ENCODE measurements around the gene RAB7B.

The RAB7B gene

DNA sequence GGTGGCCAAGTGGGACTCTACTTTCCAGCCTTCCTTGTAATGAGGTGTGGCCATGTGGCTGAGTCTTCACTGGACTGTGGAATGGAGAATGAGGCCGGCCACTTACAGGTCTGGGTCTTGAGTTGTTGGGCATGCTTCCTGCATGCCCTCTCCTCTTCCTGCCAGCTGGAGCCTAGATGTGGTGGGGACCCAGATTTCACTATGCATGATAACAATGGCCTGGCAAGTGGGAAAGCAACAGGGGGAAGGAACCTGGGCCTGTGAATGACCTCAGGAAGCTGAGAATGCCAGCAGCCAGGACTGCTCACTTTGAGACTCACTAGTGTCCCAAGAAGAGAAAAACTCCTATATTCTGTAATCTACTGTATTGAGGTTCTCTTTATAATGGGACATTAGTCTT, 51.4 kb downstream of the RAB7B start:
- DNase-seq (ENCODE audit: insufficient read length, low spot score) (no peak), FAIRE-seq (no peak)

DNA sequence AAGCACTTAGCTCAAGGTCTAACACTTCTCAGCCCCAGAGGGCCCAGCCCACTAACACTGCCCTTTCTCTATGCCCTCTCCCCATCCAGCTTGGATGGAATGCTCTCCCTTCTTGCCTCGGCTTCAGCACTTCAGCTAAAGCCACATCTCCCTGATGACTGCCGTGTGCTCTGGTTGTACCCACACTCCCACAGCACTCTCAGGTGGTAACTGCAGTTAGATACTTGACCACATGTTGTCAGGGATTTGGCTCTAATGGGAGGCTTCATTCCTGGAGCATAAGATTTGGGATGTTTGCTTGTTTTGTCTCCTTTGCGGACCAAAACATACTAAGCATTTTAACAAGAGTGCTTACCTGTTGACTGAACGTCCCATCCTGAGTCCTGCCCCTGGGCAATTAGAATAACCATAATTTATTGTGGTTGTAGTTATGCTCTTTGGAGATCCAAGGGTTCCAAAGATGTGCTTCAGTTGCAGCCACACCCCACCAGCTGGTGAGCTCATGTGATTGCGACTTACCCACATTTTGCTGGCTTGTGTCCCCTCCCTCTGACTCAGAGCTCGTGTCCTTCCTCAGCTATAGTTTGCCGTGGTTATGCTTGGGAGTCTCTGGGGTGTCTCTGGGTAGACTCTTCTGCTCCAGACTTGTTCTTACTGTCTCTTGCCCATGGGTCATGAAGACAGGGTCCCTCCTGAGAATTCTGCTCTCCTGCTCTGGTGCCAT, 52.2 kb downstream of the RAB7B start:
- DNase-seq (ENCODE audit: insufficient read length, low spot score) (no peak), FAIRE-seq (peak; percentile 55)

DNA sequence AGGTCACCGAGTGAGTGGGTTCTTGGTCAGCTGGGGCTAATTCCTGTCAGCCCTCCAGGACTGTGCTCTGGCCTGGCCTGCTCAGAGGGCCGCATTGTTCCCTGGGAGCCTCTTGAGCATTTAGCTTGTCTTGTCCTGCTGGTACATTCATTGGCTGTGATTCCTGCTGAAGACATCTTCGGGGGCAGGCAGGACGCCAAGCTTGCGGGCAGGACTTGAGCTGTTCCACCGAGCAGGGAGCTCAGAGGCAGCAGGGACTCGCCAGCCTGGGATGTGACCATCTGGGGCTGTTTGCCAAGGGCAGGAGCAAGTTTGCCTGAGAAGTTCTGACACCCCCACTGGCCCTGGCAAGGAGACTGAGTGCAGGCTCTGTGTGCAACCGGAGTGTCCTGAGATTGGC, 52.9 kb downstream of the RAB7B start:
- FAIRE-seq (no peak), DNase-seq (ENCODE audit: insufficient read length, low spot score) (no peak)

DNA sequence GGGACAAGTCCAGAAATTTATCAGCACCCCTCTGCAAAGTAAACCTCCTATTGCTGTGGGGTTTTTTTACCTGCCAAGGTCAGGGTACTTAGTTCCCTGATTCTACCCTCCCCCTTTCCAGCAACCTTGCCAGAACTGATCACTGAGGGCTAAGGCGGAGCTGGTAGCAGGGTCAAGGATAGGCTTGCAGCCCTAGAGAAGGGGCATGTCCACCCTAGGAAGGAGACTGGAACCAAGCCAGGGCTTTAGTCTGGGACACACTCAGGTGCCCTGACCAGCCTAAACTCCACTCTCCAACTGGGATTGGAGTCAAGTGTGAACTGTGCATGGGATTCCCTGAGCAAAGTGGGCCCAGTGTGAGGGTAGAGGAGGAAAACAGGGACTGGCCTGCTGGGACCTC, 53.4 kb downstream of the RAB7B start:
- no peak for DNase-seq (ENCODE audit: insufficient read length, low spot score)

DNA sequence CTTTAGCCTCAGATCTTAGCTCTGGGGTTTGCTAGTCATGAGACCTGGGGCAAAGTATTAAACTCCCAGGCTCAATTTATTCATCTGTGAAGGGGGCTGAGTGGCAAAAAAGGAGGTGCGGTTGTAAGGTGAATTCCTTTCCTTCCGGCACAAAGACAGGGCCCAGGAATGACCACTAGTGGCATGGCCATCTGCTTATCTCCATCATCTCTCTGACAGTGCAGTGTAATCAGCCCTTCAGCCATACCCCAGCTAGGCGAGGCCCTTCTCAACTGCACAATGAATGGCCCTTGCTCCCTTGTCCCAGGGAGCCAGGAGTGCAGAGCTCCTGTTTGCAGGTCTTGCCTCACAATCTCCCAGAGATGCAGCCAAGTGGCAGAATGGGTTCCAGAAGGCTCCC, 54.3 kb downstream of the RAB7B start:
- no peak for FAIRE-seq
- DNase-seq (ENCODE audit: insufficient read length, low spot score), result no peak

More for the DNA sequence above, 53.4 kb downstream of the RAB7B start:
- FAIRE-seq, result no peak

DNA sequence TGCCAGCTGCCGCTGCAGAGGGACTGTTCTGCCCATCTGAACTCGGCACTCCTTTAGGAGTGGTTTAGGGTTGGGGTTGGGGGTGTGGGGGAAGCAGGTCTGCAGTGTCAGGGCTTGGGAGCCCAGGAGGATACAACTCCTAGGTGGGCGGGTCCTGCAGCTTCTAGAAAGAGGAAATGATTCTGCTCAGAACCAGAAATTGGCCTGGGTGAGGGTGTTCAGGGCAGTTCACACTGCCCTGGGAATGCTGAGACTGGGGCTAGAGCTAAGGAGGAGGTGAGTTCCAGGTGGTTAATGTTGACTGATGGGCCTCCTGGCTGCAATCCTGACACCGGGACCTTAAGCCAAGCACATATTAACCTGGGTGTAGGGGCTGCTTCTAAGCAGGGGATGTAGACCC, 55.2 kb downstream of the RAB7B start:
- FAIRE-seq, result no peak
- DNase-seq (ENCODE audit: insufficient read length, low spot score), result no peak

DNA sequence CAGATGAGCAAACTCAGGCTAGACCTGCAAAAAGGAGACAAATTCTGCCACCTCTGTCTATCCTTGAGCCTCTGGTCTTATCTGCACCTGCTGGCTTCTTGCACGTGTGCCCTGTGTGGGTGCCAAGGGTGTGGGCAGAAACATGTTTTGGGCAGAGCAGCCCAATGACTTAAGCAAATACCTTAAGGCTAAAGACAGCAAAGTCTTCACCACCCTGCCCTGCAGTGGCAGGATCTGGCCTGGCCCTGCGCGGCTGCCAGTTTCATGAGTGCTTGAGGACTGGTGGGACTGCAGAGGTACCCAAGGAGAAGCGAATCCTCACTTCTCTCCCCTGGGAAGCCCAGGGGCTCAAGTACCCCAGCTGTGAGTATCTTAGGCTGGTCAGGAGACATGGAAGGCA, 56.2 kb downstream of the RAB7B start:
- FAIRE-seq, result peak; percentile 60
- no peak for DNase-seq (ENCODE audit: insufficient read length, low spot score)

DNA sequence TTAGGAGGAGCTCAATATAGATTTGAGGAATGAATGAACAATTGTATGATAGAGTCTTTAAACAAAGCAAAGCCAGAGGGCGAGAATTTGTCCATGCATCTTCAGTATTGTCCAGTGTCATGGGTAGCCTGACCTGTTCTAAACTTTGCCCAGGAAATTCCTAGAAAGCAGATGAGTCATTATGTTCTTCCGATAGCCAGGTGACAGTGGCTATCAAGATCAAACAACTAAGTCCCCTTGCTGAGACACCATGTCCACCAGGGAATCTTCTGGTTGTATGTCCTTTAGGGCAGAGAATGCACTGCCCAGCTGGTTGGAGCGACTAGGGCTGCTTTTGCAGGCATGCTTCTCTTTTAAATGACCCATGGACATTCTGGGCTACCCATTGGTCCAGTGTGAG, 58.1 kb downstream of the RAB7B start:
- no peak for FAIRE-seq
- no peak for DNase-seq (ENCODE audit: insufficient read length, low spot score)

DNA sequence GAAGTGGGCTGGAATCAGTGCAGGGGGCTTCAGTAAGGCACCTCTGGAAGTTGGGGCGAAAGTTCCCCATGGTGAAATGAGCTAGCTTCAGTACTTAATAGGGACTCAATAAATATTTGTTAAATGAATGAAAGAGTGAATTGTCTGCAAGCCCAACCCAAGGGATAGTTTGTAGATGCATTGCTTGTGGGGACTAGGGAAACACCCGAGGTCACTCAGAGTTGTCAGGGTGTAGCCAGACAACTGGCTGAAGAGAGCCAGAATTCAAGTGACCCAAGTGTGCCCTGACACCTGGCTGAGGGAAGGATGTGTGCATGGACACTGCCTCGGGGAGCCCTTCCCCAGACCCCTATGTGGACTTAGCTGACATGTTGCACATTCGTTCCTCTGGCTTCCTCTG, 58.7 kb downstream of the RAB7B start:
- DNase-seq (ENCODE audit: insufficient read length, low spot score) (no peak), FAIRE-seq (no peak)

DNA sequence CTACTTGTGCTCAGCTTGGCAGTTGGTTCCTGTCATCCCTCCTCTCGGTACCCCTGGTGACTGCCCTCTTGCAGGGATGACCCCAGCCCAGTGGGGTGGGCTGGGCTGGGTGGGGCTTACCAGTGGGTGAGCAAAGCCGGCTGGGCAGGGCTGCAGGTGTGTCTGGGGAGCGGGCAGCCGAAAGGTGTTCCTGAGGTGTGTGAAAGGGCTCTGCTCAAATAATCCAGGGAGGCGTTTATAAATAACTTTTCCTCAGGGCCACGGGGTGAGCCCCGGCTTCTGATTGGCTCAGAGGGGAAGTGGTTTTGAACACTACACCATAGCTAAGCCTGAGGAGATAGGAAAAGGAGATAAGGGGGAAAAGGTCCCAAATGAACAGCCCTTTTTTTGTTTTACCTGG, 60.0 kb downstream of the RAB7B start, which contains the start of gene SLC26A9:
SLC26A9 (minus strand) TSS at position 212 of the 400 bp plus-strand sequence. CDS start 7,636 bp downstream, outside the sequence.
- no peak for DNase-seq (ENCODE audit: insufficient read length, low spot score)
- no peak for FAIRE-seq

DNA sequence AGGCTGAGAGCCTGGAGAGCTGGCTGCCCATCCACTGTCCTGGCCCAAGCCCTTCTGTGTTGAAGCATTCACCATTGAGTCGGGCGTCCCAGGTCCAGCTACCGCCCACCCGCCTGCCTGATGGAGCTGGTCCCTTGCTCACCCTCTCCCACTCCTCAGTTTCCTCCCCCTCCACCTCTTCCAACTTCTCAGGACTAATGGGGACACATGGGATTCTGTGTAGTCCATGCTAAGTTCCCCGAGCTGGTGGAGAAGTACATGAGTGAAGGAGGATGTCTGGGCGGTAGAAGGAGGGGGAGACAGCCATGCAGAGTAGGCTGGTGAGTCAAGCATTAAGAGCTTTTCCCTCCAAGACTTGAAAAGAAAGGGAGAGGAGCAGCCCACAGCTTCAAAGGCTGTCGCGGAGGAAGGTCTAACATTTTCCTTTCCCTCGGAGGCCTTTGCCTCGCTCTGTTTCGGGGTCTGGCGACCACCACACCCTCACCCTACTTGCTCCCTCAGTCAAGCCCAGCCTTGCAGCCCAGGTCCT, 60.5 kb downstream of the RAB7B start:
- peak; percentile 28 for FAIRE-seq
- DNase-seq (ENCODE audit: insufficient read length, low spot score), result no peak

DNA sequence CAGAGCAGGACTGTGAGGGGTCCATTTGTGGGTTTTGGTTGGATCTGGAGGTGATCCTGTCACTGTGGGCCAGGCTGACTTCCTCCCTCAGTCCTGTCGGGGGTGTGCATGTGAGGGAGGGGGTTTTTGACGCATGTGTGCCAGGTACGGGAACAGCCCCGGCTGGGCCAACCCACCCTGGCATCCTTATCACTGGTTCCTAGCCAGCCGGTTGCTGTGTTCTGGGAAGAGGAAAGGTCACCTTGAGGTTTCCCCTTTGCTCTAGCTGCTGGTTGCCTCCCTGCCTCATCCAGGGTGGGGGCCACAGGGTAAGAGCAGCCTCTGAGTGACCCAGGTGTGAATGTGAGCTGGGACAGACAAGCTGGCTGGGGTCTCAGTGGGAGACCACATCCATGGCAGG, 62.5 kb downstream of the RAB7B start:
- DNase-seq (ENCODE audit: insufficient read length, low spot score) (no peak), FAIRE-seq (no peak)

DNA sequence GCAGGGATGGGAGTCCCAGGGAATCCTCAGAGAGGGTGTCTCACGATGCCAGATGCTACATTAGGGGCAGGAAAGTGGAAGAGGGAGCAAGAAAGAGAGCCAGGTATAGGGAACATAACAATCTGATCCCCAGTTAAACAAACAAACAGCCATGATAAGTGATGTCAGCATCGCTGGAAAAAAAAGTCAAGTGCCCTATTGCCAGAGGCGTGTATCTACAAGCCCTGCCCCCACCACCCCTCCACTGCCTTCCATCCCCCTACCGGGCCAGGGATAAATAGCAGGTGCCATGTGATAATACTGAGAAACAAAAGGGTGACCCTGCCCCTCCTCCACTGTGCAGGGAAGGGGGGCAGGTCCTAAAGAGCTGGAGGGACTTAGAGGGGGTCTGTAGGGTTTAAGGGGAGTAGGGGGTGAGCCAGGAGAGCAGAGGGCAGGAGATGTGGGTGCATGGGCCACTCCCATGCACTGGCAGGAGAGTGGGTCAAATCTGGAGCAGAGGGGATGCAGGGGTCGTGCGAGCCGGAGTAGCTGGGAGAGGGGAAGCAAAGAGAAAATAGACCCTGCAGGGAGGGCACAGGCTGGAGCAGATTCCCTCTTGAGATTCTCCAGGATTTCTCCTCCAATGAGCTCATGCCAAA, 63.4 kb downstream of the RAB7B start:
- no peak for FAIRE-seq
- no peak for DNase-seq (ENCODE audit: insufficient read length, low spot score)

DNA sequence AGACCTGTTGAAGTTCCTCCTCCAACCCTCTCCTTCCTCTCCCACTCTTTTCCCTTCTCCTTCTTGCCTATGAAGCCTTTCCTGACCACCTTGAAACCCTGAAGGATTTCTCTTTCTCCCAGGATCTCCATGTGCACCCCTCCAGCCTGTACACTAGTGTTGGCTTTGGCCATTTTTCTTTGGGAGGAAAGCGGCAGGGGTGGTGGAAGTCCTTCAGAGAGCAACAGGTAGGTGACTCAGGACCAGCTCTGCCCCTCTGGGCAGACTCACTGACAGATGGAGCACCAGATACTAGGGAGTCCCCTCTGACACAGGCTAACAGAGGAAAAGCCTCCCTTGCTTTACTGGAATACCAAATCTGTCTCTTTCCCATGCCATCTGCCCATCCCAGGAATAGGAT, 64.5 kb downstream of the RAB7B start:
- DNase-seq (ENCODE audit: insufficient read length, low spot score) (no peak), FAIRE-seq (no peak)

DNA sequence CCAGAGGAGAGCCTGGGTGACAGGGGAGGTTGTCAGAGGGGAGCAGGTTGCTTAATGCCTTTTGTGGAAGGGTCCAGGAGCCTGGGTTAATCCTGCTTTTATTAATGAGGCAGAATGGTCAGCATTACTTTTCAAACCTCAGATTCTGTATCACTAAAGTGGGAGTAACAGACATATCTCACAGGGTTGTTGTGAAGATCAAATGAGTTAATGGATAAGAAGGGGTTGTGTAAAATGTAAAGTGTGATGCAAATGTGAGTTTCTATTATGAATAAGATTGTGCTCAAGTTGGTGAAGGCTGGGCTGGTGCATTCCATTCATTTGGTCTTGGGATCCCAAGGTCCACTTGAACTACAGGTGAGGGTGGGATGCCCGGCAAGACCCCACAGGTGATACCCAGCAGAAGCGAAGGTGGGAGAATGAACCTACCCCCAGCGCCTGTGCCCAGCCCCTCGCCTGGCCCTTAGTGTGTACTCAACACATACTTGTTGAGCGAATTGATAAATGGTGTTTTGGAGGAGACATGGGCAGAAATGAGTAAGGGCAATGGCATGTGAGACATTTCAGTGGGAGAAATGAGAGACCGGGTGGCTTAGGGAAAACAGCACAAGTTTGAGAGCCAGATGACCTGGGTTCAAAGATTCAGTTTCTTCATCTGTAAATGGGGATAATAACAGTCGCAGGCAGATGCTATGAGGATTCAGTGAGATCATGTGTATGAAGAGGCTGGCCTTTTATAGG, 66.2 kb downstream of the RAB7B start:
- DNase-seq (ENCODE audit: insufficient read length, low spot score) (peak; percentile 76), FAIRE-seq (no peak)

DNA sequence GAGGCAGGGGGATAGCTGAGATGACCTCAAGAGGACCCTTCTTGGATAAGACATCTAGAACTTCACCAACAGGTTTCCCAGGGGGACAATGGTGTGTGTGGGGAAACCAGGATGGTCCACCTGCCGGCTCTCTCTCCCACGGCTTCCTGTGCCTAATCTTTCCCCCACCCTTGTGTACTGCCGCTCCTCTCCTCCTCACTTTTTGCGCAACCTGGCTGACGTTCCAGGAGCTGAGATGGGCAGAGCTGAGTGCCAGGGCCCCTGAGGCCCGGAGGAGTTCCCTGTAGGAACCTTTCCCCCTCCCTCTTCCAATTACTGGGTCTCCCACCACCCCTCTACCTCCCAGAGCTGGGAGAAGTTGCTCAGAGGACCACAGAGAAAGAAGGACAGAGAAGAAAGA, 66.9 kb downstream of the RAB7B start:
- DNase-seq (ENCODE audit: insufficient read length, low spot score) (no peak), FAIRE-seq (no peak)

DNA sequence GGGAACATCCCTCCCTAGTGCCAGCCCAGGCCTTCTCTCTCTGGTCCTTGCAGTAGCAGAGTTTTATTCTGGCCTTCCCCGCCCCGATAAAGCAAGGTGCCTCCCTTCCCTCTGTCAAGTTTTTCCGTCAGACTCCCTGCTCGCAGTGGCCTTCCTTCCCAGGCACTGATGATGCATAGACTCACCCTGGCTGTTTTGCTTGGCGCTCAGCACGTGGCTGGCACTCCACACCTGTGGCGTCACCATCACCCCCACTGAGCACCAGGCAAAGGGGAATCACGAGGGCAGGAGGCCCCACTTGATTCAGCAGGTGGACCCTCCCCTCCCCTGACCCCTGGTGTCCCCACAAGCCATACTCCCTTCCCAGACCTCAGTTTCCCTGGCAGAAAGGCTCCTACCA, 67.3 kb downstream of the RAB7B start:
- DNase-seq (ENCODE audit: insufficient read length, low spot score) (no peak), FAIRE-seq (no peak)

DNA sequence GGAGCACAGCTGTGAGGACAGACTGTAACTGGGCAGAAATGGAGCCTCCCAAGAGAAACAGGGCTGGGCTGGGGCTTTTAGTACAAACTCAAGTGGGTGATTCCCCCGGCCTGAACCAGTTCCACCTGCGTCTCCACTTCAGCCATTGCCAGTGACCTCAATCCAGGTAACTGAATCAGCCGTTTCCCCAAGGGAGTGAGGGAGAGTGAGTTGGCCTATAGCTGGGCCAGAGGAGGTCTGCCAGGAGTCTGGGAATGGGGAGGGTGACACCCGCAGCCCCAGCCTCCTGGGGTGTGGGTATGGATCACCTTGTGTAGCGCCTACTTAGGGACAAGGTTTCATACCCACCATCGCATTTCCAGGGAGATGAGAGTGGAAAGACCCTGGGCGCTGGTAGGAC, 68.4 kb downstream of the RAB7B start:
- FAIRE-seq (no peak), DNase-seq (ENCODE audit: insufficient read length, low spot score) (no peak)

DNA sequence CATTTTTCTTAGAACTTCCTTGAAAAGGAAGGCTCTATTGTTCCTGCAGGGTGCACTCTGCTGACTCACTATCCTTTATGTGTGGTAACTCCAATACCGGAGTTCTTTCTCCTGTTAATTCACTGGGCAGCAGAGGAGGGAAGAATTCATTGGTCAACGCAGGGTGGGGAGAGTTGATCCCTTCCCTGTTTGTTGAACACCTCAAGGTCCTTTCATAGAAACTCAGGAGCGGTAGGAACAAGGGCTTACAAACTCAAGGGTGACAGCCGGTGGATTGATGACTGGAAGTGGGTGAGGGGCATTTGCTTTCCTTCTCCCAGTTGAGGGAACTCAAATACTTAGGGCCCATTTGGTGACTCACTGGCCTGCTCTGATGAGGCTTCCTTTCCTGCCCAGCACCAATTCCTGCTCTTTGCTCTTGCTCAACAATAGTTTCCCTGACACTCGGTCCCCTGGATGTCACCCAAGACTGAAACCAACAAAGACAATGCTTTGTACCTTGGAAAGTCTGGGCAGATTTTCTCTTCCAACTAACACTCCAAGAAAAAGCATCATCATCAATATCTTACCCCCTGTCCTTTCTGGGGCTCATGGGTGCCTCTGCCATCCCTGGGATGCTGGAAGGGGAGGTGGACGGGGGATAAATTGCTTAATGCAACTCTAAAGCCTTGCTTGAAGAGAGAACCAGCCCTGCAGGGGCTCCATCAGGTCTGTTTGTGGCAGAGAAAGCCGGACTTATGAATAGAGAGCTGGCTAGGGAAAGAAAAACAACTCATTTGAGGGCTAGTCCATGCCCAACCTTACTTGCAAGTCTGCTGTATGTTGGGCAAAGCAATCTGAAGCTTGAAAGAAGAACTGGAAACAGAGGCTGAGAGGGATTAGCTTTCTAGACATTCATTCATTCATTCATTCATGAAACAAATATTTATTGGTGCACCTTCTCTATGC, 69.2 kb downstream of the RAB7B start:
- DNase-seq (ENCODE audit: insufficient read length, low spot score) (peak; percentile 71), FAIRE-seq (no peak)

DNA sequence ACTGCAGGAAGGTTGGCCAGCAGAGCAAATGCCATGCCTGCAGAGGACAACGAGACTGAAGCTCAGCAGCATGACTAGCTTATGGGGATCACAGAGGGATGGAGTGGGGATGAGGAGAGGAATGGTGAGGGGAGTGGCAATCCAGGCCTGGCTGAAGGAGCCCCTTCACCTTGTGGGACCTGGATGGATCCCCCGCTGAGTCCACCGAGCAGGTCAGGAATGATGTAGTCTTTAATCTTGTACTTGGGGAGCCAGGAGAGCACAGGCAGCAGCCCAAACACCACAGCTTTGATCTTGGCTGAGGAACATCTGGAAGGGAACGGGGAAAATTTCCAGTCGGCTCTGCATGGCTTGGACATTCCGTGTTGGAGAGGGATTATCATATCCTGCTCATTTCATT, 70.4 kb downstream of the RAB7B start:
- no peak for FAIRE-seq
- DNase-seq (ENCODE audit: insufficient read length, low spot score), result no peak
